Measurements from ENCODE around the gene FLII. TPM values are rescaled to one million over a fixed set of nuclear protein-coding genes. Genes with fewer than 3 reads are reported as not detected.
A peak's percentile ranks its signal among the peaks of the same experiment; 100 is the strongest.

FLII gene
- total and polyA plus RNA-seq, 12 donors: 150 to 652 (median 297) TPM

DNA sequence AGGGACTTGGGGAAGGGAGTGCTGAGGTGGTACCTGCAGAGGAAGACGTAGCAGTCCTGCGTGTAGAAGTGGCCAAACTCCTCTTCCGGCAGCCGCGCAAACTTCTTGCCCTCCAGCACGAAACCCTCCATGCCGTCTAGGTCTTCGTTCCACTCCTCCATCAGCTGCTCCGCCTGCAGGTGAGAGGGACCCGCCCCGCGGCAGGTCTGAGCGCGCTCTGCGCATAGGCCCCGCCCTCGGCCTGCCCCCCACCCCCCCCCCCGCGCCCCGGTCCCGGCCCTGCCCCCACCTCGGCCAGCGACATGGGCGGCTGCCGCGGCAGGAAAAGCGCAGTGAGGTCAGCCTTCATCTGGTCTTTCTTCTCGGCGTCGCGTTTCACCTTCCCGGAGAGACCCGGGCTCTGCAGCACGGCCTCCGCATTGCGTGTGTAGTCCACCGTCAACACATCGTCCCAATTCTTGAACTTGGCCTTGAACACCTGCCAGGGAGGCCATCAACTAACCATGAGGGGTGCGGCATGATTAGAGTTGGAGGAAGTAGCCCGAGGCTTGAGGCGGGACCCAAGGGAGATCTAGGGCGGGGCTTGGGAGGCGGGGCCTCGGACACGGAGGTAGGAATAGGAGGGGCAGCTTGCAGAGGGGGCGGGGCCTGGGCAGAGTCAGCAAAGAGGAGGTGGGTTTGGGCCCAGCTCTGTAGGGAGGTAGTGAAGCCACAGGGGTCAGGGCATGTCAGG, 11.5 kb downstream of the FLII start:
- DNase-seq: peak; percentile 86 to 95 (median 95)
- no peaks in the 10 kb centered on the region for H3K27me3 ChIP-seq
- 33 to 55% (median 39%) methylated on average over 22 to 46 of the region's 46 CpGs for WGBS, 4 donors
- peak in 1 of 2 donors; percentile 27 for TF ChIP-seq POLR2A (IDR thresholded peaks at IDR 0.05)
- TF ChIP-seq, protein P1, sequence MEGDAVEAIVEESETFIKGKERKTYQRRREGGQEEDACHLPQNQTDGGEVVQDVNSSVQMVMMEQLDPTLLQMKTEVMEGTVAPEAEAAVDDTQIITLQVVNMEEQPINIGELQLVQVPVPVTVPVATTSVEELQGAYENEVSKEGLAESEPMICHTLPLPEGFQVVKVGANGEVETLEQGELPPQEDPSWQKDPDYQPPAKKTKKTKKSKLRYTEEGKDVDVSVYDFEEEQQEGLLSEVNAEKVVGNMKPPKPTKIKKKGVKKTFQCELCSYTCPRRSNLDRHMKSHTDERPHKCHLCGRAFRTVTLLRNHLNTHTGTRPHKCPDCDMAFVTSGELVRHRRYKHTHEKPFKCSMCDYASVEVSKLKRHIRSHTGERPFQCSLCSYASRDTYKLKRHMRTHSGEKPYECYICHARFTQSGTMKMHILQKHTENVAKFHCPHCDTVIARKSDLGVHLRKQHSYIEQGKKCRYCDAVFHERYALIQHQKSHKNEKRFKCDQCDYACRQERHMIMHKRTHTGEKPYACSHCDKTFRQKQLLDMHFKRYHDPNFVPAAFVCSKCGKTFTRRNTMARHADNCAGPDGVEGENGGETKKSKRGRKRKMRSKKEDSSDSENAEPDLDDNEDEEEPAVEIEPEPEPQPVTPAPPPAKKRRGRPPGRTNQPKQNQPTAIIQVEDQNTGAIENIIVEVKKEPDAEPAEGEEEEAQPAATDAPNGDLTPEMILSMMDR (IDR thresholded peaks at IDR 0.05): no peak
- peaks cover 0 to 74% of the 10 kb centered on the region in 2 donors for H3K36me3 ChIP-seq (replicated peaks in 1 of 2)
- peak overlapping the region in 4 of 5 donors; percentile 33 to 83 (median 75) for H3K27ac ChIP-seq
- peak overlapping the region in 1 of 4 donors; percentile 9 for H3K4me3 ChIP-seq
- no peaks in the 10 kb centered on the region for H3K9me3 ChIP-seq (replicated peaks in 1 of 3)
- peaks cover 14 to 25% of the 10 kb centered on the region in 2 donors for H3K4me1 ChIP-seq (replicated peaks in 1 of 2)
- intact Hi-C loops (cut with DNase I): no loop called here

DNA sequence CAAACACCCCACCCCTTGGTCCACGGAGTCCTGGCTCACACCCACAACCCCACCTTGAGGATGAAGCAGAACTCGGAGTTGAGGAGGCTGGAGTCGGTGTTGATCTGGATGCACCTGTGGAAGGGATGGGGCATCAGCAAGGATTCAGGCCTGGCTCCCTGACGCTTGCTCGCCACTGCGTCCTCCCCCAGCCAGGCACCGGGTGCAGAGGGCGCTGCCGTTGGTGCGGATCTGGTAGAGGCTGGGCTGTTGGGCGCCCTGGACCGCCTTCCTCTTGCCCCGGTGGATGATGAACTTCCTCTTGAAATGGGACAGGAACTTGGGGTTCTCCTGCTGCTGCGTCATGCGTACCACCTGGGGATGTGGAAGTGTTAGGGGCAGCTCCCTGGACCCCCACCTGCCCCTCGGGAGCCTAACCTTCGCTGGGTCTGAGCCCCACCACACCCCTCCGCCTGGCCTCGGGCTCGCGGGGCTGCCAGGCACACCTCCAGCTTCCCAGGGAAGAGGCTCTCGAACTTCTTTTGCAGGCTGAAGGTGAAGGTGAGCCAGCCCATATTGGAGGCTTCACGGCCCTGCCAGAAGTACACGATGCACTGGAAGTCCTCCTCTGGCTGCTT, 12.3 kb downstream of the FLII start:
- no peak for DNase-seq
- intact Hi-C loops (cut with DNase I): no loop called here
- WGBS, 4 donors: 30 to 83% (median 81%) methylated on average over 3 to 24 of the region's 24 CpGs

DNA sequence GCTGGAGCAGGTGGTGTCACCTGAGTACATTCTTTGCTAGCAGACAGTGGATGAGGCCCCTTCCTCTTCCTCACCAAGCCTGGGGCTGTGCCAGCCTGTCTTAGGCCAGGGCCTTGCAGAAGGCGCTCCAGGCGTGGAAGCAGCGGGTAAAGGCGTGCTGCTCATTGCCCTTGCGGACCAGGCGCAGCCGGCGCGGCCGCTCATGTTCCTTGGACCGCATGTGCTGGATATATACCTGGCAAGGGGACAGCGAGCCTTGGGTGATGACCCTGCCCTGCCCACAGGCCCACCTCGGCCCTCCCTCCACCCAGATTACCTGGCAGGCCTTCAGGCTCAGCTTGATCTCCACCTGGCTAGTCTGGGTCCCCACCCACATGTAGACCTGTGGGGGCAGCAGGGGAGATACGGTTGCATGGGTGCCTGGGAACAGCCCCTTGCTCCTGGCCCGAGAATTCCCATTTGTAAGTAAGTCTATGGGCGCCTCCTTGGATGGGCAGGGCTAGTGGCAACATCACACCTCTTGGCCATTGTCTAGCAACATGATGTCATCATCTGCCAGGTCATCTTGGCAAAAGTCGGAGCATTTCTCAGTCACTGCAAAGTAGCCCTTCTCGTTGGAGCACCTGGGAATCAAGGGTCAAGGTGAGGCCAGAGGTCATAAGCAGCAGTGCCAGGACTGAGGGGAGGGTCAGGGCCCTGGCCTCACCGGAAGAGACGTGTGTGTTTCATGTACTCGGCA, 13.3 kb downstream of the FLII start:
- no peak overlapping the region for H3K4me3 ChIP-seq
- intact Hi-C loops (cut with DNase I): no loop called here
- DNase-seq: no peak
- no peaks in the 10 kb centered on the region for H3K9me3 ChIP-seq (replicated peaks in 1 of 3)
- peaks cover 0 to 61% of the 10 kb centered on the region in 2 donors for H3K36me3 ChIP-seq (replicated peaks in 1 of 2)
- H3K27me3 ChIP-seq: no peaks in the 10 kb centered on the region
- 69 to 85% (median 82%) methylated on average over 8 to 21 of the region's 21 CpGs for WGBS, 4 donors
- no peak for TF ChIP-seq POLR2A (IDR thresholded peaks at IDR 0.05)
- TF ChIP-seq, protein P1 (IDR thresholded peaks at IDR 0.05): no peak
- peaks cover 14 to 25% of the 10 kb centered on the region in 2 donors for H3K4me1 ChIP-seq (replicated peaks in 1 of 2)
- no peak overlapping the region for H3K27ac ChIP-seq

More for the DNA sequence above, 12.3 kb downstream of the FLII start:
- Histone ChIP-seq H3K27ac (peak overlapping the region in 3 of 5 donors; percentile 33 to 83 (median 80)), H3K36me3 (replicated peaks in 1 of 2) (peaks cover 0 to 71% of the 10 kb centered on the region in 2 donors), H3K9me3 (replicated peaks in 1 of 3) (no peaks in the 10 kb centered on the region), H3K4me3 (no peak overlapping the region), H3K27me3 (no peaks in the 10 kb centered on the region), H3K4me1 (replicated peaks in 1 of 2) (peaks cover 14 to 25% of the 10 kb centered on the region in 2 donors)
- TF ChIP-seq POLR2A (IDR thresholded peaks at IDR 0.05): no peak
- TF ChIP-seq, protein P1 (IDR thresholded peaks at IDR 0.05): no peak

All from adrenal gland (tissue), 12 donors.